HepG2 (cell line): ENCODE results near the gene RNF17. TPM values are rescaled to one million over a fixed set of nuclear protein-coding genes. Genes with fewer than 3 reads are reported as not detected.

ENCODE experiments used
- ATAC-seq: fragments of 200-7000 bp; cut with Tn5 transposase; 3 replicates; pipeline ENCODE4 v1.9.1; 2020; ENCODE audit warnings: mild to moderate bottlenecking, moderate library complexity
- BruUV-seq: library from RNA; stranded (reverse); fragments of 400-500 nt; replicated peaks from 2 replicates; lab custom pipeline; 2021; lab: Mats Ljungman, UMichigan
- CTCF ChIA-PET: fragments of 300-600 bp; formaldehyde crosslinking; extraction: SDS; loops from one replicate; lab custom pipeline; 2021; ENCODE audit warnings: low total read pairs, inconsistent platforms, low intra/inter-chr PET ratio; lab: Yijun Ruan, JAX
- POLR2A ChIA-PET: fragments of 350-600 bp; sonication (Branson Sonifier 250); formaldehyde crosslinking; loops from one replicate; lab custom pipeline; 2020; ENCODE audit warnings: antibody characterized with exemption, inconsistent platforms; lab: Yijun Ruan, JAX
- DNase-seq: peaks from one replicate; pipeline ENCODE4 v3.0.0-alpha.2; 2015; ENCODE audit warnings: low spot score
- FAIRE-seq: peaks from 3 replicates; lab custom pipeline; 2011; peaks lifted over from hg19 to GRCh38; lab: Jason Lieb, UNC
- H2AFZ ChIP-seq: one replicate; pipeline ENCODE4 v1.6.1; 2011; ENCODE audit warnings: low read length, inconsistent platforms
- H3K27ac ChIP-seq: fragments of 300-600 bp; 3 replicates; pipeline ENCODE4 v1.8.0; 2011; ENCODE audit warnings: mixed run types, mild to moderate bottlenecking, mixed read lengths, low read length, inconsistent platforms; ENCODE audit not compliant: insufficient read depth; ENCODE audit errors: extremely low read length
- H3K27me3 ChIP-seq, 2 experiments: fragments of 200-600 bp in 1 of 2; 2 replicates in 1 of 2; 3 replicates in 1 of 2; pipeline versions ENCODE4 v1.6.0 to v1.8.0; 2011; ENCODE audit warnings: low read length in 2 of 2, mild to moderate bottlenecking in 2 of 2, moderate library complexity in 2 of 2, inconsistent platforms in 1 of 2; ENCODE audit not compliant: insufficient read depth in 2 of 2, control insufficient read depth in 1 of 2
- H3K36me3 ChIP-seq, 2 experiments: fragments of 200-600 bp in 1 of 2; replicated peaks in 1 of 2; 2 replicates in 1 of 2; 3 replicates in 1 of 2; pipeline versions ENCODE4 v1.5.1 to v1.8.0; 2011; ENCODE audit warnings: low read length in 2 of 2, inconsistent platforms in 1 of 2; ENCODE audit not compliant: insufficient read depth in 2 of 2, control insufficient read depth in 1 of 2
- H3K4me1 ChIP-seq: 2 replicates; pipeline ENCODE4 v1.5.1; 2012; ENCODE audit warnings: low read length, inconsistent platforms; ENCODE audit not compliant: insufficient read depth
- H3K4me2 ChIP-seq: 2 replicates; pipeline ENCODE4 v1.6.0; 2011; ENCODE audit warnings: low read depth, low read length, inconsistent platforms
- H3K4me3 ChIP-seq, 3 experiments: fragments of 200-600 bp in 1 of 3; sonication (generic), shearing (Covaris generic) in 1 of 3; replicated peaks in 1 of 3; 2 replicates each; pipeline ENCODE4 v1.5.1; 2011 to 2016; ENCODE audit warnings: low read length in 3 of 3, inconsistent platforms in 2 of 3, low read depth in 2 of 3, mild to moderate bottlenecking in 2 of 3, control low read depth in 1 of 3, mixed read lengths in 1 of 3; ENCODE audit not compliant: insufficient read depth in 1 of 3
- H3K79me2 ChIP-seq: one replicate; pipeline ENCODE4 v1.6.1; 2011; ENCODE audit warnings: low read length, inconsistent platforms; ENCODE audit not compliant: insufficient read depth
- H3K9ac ChIP-seq: 2 replicates; pipeline ENCODE4 v1.6.0; 2011; ENCODE audit warnings: mild to moderate bottlenecking, low read depth, low read length, inconsistent platforms; ENCODE audit not compliant: insufficient read depth
- H3K9me3 ChIP-seq: 2 replicates; pipeline ENCODE4 v1.5.1; 2012; ENCODE audit warnings: mild to moderate bottlenecking, low read length
- H4K20me1 ChIP-seq: 2 replicates; pipeline ENCODE4 v1.6.0; 2011; ENCODE audit warnings: inconsistent platforms, mild to moderate bottlenecking, low read length, moderate library complexity; ENCODE audit not compliant: insufficient read depth
- AGO2 ChIP-seq: fragments of 200-400 bp; formaldehyde crosslinking; optimal IDR thresholded peaks from 2 replicates; pipeline ENCODE3; 2017; ENCODE audit warnings: mild to moderate bottlenecking, low read depth, low read length, moderate library complexity
- FOSL2 ChIP-seq: sonication (generic); formaldehyde crosslinking; IDR thresholded peaks from 2 replicates; pipeline ENCODE4 v1.4.0; 2020; ENCODE audit warnings: missing genetic modification reagents
- HES4 ChIP-seq: sonication (generic); formaldehyde crosslinking; IDR thresholded peaks from 2 replicates; pipeline ENCODE4 v1.9.0; 2021; ENCODE audit warnings: mild to moderate bottlenecking, missing genetic modification reagents, borderline replicate concordance
- KMT2B ChIP-seq: IDR thresholded peaks from 2 replicates; pipeline ENCODE4 v1.6.1; 2016; ENCODE audit warnings: missing genetic modification reagents, missing compliant biosample characterization
- NPAS2 ChIP-seq: sonication (generic); formaldehyde crosslinking; IDR thresholded peaks from 2 replicates; pipeline ENCODE4 v1.8.0; 2022; ENCODE audit warnings: mild to moderate bottlenecking, missing genetic modification reagents, borderline replicate concordance
- SIN3B ChIP-seq: fragments of 150-350 bp; IDR thresholded peaks from 2 replicates; pipeline ENCODE4 v1.6.1; 2014; ENCODE audit warnings: low read length
- TBP ChIP-seq: sonication (generic); formaldehyde crosslinking; IDR thresholded peaks from 2 replicates; pipeline ENCODE4 v1.5.0; 2020; ENCODE audit warnings: missing genetic modification reagents
- TIGD3 ChIP-seq: sonication (generic); formaldehyde crosslinking; IDR thresholded peaks from 2 replicates; pipeline ENCODE4 v1.5.1; 2020; ENCODE audit warnings: mild to moderate bottlenecking, missing genetic modification reagents, borderline replicate concordance
- ZNF263 ChIP-seq: sonication (generic); formaldehyde crosslinking; IDR thresholded peaks from 2 replicates; pipeline ENCODE4 v1.4.0; 2020; ENCODE audit warnings: missing genetic modification reagents
- ZNF496 ChIP-seq: sonication (generic); formaldehyde crosslinking; IDR thresholded peaks from 2 replicates; pipeline ENCODE4 v1.8.1; 2023; ENCODE audit warnings: mild to moderate bottlenecking, moderate library complexity, missing genetic modification reagents; ENCODE audit not compliant: insufficient replicate concordance
- ZNF569 ChIP-seq: sonication (generic); formaldehyde crosslinking; IDR thresholded peaks from 2 replicates; pipeline ENCODE4 v1.5.0; 2020; ENCODE audit warnings: mild to moderate bottlenecking, missing genetic modification reagents, moderate library complexity, borderline replicate concordance
- ZNF891 ChIP-seq: sonication (generic); formaldehyde crosslinking; IDR thresholded peaks from 2 replicates; pipeline ENCODE4 v1.5.0; 2020; ENCODE audit warnings: mild to moderate bottlenecking, missing genetic modification reagents
- WGBS: methylation state at CpG from one replicate; pipeline ENCODE4 v1.1.6; 2017; ENCODE audit warnings: low lambda C conversion rate; 5-methylcytosine and 5-hydroxymethylcytosine counted together
- in situ Hi-C: cut with HindIII; loops from 2 replicates; pipeline ENCODE4 v1.10.0; 2017; ENCODE audit warnings: low pct_unique_long_range_greater_than_20kb; ENCODE audit not compliant: extremely low pct_ligation_motif_present
- intact Hi-C: fragments of 100-400 bp; cut with micrococcal nuclease; formaldehyde crosslinking; loops from one replicate; pipeline ENCODE4 v1.10.0; 2022; ENCODE audit not compliant: unreplicated experiment
- polyA plus RNA-seq, 8 experiments: library from polyadenylated mRNA; depleted of rRNA in 3 of 8; stranded (reverse) in 7 of 8; unstranded in 1 of 8; fragments of >200 nt; fragmentation: Illumina TruSeq in 4 of 8; extraction: Trizol in 4 of 8; gene quantifications; 2 replicates each; pipeline versions ENCODE4 v1.2.1 to v1.2.3, GENCODE V29; 2011 to 2016; ENCODE audit warnings: low read depth in 4 of 8, missing spikeins in 1 of 8, mixed read lengths in 1 of 8; ENCODE audit not compliant: insufficient read depth in 1 of 8
- total RNA-seq, 5 experiments: library from RNA; depleted of rRNA; stranded (reverse); fragments of >200 nt; fragmentation: Illumina TruSeq; extraction: Trizol; gene quantifications; 2 replicates each; pipeline ENCODE4 v1.2.3, GENCODE V29; 2016; ENCODE audit warnings: low read depth in 1 of 5
- TF ChIP-seq, protein P1 (sequence below): sonication (generic); formaldehyde crosslinking; IDR thresholded peaks from 2 replicates; pipeline ENCODE4 v1.4.0; 2020; ENCODE audit warnings: missing genetic modification reagents
- TF ChIP-seq, protein P2 (sequence below): sonication (generic); formaldehyde crosslinking; IDR thresholded peaks from 2 replicates; pipeline ENCODE4 v1.5.0; 2020; ENCODE audit warnings: mild to moderate bottlenecking, missing genetic modification reagents, moderate library complexity
- TF ChIP-seq, protein P3 (sequence below): sonication (generic); formaldehyde crosslinking; IDR thresholded peaks from 2 replicates; pipeline ENCODE4 v1.4.0; 2020; ENCODE audit warnings: mild to moderate bottlenecking, missing genetic modification reagents

RNF17 gene
- total and polyA plus RNA-seq, 2 of the 13 experiments (the other 11 are each of a cell fraction or from before 2014, with no cell fraction given): not detected

DNA sequence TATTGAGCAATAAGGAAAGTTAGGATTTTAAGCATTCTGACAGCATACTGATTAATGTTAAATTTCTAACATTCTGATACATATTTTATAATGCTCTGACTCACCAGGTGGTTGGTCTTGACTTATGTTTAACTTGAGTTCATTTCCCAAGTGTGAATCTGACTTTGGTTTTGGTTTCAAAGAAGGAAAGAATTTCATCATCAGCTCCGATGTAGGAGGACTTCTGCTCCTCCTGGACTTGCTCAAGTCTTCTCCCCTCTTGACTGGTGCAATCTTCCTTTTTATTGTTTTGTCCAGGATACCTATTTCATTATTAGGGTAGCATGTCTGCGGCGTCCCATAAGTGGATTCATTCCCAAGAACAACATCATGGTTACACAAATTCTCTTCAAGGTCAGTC lies 141.3 kb downstream of the RNF17 start (continued):
- TF ChIP-seq, protein P1, sequence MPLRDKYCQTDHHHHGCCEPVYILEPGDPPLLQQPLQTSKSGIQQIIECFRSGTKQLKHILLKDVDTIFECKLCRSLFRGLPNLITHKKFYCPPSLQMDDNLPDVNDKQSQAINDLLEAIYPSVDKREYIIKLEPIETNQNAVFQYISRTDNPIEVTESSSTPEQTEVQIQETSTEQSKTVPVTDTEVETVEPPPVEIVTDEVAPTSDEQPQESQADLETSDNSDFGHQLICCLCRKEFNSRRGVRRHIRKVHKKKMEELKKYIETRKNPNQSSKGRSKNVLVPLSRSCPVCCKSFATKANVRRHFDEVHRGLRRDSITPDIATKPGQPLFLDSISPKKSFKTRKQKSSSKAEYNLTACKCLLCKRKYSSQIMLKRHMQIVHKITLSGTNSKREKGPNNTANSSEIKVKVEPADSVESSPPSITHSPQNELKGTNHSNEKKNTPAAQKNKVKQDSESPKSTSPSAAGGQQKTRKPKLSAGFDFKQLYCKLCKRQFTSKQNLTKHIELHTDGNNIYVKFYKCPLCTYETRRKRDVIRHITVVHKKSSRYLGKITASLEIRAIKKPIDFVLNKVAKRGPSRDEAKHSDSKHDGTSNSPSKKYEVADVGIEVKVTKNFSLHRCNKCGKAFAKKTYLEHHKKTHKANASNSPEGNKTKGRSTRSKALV: no peak
- TF ChIP-seq, all 625 proteins: peak for 0

DNA sequence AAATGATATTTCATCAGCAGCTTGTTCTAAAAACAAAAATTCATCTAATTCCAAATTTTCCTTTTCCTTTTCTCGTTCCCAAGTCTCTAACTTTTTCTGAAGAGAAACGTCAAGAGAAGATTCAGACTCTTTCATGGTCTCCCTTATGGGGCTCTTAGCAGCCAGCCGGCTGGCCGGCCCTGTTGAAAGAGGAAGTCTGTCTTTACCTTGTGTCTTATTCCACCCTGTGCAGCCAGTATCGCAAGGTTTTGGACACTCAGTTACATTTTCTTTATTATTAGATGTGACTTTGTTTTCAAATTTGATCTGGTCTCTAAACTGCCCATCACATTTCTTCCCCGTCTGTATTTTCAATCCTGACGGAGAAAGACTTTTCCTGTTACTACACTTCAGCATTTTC lies 142.3 kb downstream of the RNF17 start:
- H3K27me3 ChIP-seq: no peaks in the 10 kb centered on the region
- ATAC-seq: no peak
- ChIA-PET POLR2A (no interaction called here), CTCF (no interaction called here)
- in situ Hi-C loops: no loop called here
- intact Hi-C loops: no loop called here
- peaks cover 14 to 36% of the 10 kb centered on the region in 2 experiments for H3K36me3 ChIP-seq
- FAIRE-seq: no peak
- no peaks in the 10 kb centered on the region for H3K4me1 ChIP-seq
- H3K9me3 ChIP-seq: no peaks in the 10 kb centered on the region
- no peak overlapping the region for H3K4me3 ChIP-seq
- TSS peak; percentile 46 for BruUV-seq
- H3K4me2 ChIP-seq: no peak overlapping the region
- H3K27ac ChIP-seq: no peak overlapping the region
- H2AFZ ChIP-seq: no peak overlapping the region
- no peaks in the 10 kb centered on the region for H3K79me2 ChIP-seq
- H4K20me1 ChIP-seq: no peaks in the 10 kb centered on the region
- WGBS: 98% methylated on average over 7 of the region's 7 CpGs
- no peak for DNase-seq
- H3K9ac ChIP-seq: no peak overlapping the region
- no peak for TF ChIP-seq FOSL2 (CRISPR knock-in tag)
- no peak for TF ChIP-seq TIGD3 (CRISPR knock-in tag)
- TF ChIP-seq HES4: no peak
- TF ChIP-seq, protein P2, sequence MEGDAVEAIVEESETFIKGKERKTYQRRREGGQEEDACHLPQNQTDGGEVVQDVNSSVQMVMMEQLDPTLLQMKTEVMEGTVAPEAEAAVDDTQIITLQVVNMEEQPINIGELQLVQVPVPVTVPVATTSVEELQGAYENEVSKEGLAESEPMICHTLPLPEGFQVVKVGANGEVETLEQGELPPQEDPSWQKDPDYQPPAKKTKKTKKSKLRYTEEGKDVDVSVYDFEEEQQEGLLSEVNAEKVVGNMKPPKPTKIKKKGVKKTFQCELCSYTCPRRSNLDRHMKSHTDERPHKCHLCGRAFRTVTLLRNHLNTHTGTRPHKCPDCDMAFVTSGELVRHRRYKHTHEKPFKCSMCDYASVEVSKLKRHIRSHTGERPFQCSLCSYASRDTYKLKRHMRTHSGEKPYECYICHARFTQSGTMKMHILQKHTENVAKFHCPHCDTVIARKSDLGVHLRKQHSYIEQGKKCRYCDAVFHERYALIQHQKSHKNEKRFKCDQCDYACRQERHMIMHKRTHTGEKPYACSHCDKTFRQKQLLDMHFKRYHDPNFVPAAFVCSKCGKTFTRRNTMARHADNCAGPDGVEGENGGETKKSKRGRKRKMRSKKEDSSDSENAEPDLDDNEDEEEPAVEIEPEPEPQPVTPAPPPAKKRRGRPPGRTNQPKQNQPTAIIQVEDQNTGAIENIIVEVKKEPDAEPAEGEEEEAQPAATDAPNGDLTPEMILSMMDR (CRISPR knock-in tag): no peak
- TF ChIP-seq ZNF891 (CRISPR knock-in tag): no peak
- no peak for TF ChIP-seq SIN3B
- TF ChIP-seq, protein P3, sequence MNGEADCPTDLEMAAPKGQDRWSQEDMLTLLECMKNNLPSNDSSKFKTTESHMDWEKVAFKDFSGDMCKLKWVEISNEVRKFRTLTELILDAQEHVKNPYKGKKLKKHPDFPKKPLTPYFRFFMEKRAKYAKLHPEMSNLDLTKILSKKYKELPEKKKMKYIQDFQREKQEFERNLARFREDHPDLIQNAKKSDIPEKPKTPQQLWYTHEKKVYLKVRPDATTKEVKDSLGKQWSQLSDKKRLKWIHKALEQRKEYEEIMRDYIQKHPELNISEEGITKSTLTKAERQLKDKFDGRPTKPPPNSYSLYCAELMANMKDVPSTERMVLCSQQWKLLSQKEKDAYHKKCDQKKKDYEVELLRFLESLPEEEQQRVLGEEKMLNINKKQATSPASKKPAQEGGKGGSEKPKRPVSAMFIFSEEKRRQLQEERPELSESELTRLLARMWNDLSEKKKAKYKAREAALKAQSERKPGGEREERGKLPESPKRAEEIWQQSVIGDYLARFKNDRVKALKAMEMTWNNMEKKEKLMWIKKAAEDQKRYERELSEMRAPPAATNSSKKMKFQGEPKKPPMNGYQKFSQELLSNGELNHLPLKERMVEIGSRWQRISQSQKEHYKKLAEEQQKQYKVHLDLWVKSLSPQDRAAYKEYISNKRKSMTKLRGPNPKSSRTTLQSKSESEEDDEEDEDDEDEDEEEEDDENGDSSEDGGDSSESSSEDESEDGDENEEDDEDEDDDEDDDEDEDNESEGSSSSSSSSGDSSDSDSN (CRISPR knock-in tag): no peak
- no peak for TF ChIP-seq NPAS2 (CRISPR knock-in tag)
- TF ChIP-seq TBP: no peak
- TF ChIP-seq ZNF263 (CRISPR knock-in tag): no peak
- TF ChIP-seq AGO2: no peak
- no peak for TF ChIP-seq ZNF569 (CRISPR knock-in tag)
- TF ChIP-seq ZNF496 (CRISPR knock-in tag): no peak
- no peak for TF ChIP-seq KMT2B
